ENCODE data around the gene RNF141. TPM values are rescaled to one million over a fixed set of nuclear protein-coding genes. Genes with fewer than 3 reads are reported as not detected.

RNF141 gene
- total RNA-seq, 1 experiment from 2014 or later, result 11.7 TPM

DNA sequence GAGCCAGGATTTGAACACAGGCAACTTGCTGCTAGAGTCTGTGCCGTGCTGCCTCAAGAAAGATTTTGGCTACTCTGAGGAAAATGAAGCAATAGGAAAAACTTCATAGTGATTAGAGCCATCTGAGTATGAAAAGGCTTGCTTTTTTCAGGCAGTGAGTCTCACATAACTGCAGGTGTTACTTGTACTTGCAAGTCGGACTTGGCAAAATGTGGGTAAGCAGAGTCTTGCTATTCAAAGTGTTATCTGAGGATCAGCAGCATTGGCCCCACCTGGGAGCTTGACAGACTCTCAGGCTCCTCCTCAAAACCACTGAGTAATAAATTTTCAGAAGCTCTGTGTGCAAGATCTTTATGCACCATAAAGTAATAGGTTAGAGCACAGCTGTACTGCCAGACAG, 18.1 kb downstream of the RNF141 start:
- DNase-seq (ENCODE audit: low spot score), result peak; percentile 30

DNA sequence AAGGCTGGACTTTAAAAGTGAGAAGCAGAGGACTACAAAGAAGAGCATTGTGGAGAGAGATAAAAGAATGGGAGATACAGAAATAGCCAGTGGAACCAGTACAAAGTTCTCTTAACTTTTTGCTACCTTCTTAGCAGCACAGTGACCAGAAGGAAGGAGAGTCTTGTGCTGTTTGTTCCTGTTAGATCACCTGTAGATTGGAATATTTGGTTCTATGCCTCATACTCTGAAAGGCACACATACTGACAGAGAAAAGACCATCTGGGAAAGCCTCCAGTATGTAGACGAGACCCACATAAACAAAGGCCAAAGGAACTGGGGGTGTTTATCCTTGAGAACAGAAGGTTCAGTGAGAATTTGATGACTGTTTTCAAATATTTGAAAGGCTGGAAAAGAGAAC, 18.7 kb downstream of the RNF141 start:
- no peak for DNase-seq (ENCODE audit: low spot score)

DNA sequence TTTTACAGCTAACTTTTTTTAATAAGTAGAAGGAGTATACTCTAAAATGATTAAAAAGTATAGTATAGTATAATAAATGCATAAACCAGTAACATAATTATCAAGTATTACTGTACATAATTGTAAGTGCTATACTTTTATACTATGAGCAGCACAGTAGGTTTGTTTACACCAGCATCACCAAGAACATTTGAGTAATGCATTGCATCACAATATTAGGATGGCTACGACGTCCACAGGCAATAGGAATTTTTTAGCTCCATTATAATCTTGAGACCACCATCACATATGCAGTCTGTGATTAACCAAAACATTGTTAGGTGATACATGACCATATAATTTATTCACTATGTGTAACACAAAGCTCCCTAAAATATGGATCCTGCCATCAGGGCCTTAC, 20.4 kb downstream of the RNF141 start:
- no peak for DNase-seq (ENCODE audit: low spot score)

DNA sequence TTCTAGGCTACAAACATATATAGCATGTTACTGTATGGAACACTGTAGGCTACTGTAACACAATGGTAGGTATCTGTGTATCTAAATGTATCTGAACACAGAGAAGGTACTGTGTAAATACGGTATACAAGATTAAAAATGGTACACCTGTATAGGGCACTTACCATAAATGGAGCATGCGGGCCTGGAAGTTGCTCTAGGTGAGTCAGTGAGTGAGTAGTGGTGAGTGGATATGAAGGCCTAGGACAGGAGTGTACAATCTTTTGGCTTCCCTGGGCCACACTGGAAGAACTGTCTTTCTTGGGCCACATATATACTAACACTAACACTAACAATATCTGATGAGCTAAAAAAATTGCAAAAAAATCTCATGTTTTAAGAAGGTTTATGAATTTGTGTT, 21.4 kb downstream of the RNF141 start:
- DNase-seq (ENCODE audit: low spot score), result no peak

DNA sequence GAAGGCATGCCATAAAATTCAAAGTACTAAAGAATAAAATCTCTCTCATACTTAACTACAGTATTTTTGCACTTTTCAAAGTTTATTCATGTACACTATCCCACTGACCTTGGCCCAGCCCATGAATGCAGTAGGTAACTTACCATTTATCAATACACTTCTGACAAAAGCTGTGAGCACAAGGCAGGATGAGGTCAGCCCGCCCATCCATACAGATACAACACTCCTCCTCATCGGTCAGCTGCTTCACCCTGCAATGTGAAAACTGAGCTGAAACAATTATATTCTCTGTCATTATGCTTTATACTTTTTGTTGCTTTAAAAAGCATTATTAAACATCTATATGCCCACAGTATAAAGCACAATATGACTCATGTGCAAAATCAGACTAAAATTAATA, 22.1 kb downstream of the RNF141 start:
- no peak for DNase-seq (ENCODE audit: low spot score)

DNA sequence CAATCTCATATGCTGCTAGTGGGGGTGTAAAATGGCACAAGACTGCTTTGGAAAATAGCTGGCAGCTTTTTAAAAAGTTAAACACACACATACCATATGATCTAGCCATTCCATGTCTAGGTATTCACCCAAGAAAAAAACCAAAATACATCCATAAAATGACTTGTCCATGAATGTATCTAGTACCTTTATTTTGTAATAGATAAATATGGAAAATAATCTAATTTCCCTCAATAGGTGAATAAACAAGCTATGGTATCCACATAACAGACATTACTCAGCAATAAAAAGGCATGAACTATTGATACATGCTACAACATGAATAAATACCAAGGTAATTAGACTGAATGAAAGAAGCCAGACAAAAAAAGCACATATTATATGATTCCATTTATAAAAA, 22.9 kb downstream of the RNF141 start:
- DNase-seq (ENCODE audit: low spot score), result no peak

DNA sequence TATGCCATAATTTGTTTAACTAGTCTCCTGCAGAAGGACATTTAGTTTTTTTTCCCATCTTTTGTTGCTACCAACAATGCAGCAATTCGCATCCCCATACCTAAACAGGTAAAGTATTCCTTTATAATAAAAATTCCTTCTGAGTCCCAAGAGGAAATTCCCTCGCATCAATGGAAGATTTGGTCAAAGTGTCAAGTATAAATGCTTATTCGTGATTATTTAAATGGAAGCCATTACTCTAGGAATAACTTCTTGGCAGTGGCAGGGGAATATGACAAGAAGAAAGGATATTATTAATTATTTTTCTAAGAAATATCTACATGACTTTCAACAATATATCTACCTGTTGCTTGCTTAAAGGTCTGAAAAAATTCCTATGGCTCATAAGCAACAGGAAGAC, 25.6 kb downstream of the RNF141 start:
- DNase-seq (ENCODE audit: low spot score), result no peak

DNA sequence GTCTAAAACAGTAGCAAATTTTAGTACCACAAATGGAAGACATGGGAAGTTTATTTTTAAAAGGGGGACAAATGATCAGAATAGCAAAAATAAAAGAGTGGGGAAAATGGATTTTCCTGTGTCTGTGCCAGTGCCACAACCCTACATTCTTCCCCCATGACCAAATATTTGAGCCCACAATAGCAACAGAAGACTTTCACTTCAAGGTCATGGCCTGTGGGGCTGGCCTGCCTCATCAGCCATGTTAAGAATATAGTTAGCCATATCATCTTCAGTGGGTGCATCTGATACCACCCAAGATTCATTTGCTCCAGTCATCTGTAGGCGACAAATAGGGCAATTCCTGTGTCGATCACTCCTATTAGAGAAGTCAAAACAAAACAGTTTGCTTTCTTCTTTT, 26.3 kb downstream of the RNF141 start:
- DNase-seq (ENCODE audit: low spot score), result no peak

DNA sequence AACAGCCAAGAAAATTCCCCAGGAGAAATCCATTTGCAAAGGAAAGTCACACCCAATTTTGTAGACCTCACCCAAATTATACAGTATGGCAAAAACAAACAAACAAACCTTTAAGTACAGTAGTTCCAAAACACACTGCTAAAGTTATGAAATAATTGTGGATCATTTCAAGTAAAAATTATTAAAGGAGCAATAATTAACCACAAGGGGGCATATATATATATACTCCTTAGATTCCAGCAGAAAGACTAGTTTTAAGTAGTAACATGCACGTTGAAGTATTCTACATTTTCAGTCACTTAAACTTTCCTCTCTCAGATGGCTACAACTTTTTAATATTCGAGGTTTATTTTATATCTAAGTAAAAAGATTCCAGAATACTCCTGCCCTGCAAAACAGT, 26.8 kb downstream of the RNF141 start:
- peak; percentile 42 for DNase-seq (ENCODE audit: low spot score)

DNA sequence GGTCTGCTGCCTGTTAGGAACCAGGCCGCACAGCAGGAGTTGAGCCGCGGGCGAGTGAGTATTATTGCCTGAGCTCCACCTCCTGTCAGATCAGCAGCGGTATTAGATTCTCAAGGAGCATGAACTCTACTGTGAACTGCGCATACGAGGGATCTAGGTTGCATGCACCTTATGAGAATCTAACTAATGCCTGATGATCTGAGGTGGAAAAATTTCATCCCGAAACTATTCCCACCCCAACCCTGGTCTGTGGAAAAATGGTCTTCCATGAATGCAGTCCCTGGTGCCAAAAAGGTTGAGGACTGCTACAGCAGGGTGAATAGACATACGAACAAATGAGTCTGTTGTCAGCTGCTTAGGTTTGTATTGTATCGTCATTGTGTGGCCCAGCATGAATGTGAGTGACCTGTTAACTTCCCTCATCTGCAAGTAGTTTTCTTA, 29.8 kb downstream of the RNF141 start:
- no peak for DNase-seq (ENCODE audit: low spot score)

DNA sequence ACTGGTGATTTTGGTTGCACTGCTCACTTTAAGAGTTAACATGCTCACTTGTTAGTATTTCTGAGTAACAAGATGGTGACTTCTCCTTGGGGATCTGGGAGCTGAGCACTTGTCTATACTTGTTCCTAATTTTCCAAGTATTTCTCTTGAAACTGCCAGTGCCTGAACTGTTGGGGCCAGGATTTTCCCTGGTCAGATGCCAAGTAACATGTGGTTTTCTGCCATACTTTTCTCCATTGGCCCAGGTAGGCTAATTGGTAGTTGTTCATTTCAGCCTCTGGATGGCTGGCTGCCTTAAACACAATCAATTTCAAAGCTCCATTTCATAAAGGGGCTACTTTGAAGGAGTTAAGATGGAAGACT, 35.0 kb downstream of the RNF141 start:
- DNase-seq (ENCODE audit: low spot score), result no peak

DNA sequence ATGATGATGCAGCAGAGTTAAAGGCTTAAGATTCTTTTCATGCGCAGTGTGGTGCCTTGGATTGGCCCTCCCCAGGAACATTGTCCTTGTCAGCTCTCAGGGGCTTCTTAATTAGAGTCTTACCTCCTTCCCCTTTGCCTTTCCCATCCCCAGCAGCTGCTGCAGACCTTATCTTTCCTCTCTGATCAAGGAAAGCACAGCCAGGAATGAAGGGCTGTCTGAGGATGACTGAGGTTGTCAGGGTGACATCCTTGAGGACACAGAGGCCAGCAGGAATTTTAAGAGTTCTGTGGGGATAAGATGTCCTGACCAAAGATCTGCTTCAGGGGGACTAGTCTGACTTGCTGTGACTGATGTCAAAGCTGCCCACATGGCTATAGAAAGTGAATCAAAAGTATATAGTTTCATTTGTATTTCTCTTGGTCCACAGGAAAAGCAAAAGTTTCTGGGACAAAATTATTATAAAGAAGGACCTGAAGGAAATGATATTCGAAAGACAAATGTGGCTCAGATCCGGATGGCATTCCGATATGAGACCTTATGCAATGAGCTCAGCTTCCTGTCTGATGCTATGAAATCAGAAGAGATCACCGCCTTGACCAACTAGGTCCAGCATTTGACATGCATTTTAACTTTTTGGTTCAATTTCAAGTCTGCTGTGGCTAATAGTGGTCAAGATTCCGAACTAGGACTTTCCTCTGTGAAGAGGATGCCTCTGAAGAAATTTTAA, 35.5 kb downstream of the RNF141 start:
- no peak for DNase-seq (ENCODE audit: low spot score)

DNA sequence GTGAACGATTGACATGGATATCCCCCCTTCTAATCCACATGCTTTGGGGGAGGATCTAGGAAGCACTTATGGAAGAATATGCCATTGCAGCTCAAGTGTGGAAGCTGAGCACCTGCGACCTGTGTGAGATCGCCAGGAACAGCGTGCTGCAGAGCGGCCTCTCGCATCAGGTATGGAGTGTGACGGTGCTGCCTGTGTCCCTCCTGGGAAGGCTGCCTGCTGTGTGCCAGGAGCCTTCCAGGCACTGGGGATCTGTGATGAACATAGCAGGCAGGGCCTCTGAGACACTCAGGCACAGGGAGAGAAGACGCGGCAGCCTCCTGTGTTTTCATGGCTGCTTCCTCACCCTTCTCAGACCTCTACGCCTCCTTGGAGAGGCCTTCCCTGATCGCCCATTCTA, 36.5 kb downstream of the RNF141 start:
- no peak for DNase-seq (ENCODE audit: low spot score)

DNA sequence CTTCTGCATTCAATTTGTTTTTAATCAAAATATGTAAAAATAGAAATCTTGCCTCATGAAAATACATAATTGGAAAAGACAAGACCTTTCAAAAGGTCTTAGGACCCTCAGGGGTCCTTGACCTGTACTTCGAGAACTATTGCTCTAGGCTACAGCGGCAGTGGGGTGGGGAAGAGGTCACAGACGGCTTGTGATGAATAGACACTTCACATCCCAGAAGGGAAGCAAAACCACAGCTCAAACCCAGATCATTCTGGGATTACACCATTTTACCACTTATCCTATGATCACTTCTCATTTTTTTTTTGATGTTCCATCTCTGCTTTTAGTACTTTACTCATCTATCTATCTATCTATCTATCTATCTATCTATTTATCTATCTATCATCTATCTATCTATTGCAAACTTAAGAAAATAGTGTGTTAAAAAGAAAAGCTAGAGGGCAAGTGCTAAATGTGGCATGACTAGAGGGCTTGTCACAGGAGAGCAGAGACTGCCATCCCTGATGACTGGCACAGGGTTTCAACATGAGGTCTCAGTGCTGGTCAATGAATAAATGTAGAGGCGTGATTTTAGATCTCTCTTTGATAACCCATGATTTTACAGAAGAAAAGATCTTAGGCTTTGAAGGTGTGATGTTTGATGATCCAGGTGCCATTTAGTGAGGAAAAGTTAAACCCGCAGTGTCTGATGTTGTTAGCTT, 37.1 kb downstream of the RNF141 start:
- DNase-seq (ENCODE audit: low spot score), result no peak

DNA sequence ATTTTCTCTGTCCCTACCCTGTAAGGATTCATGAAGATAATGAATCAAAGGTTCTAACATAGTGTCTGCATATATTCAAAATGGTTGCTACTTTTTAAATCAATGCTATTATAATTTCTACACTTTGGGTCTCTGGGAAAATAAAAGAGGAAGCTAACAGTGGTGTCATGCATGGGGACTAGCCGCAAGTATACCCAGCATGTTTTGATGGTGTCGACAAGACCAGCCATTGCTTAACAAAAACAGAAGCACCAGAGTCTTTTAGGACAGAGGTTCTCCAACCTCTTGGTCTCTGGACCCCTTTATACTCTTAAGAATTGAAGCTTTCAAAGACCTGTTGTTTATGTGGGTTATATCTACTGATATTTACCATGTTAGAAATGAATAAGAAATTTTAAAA, 37.8 kb downstream of the RNF141 start:
- DNase-seq (ENCODE audit: low spot score), result no peak

DNA sequence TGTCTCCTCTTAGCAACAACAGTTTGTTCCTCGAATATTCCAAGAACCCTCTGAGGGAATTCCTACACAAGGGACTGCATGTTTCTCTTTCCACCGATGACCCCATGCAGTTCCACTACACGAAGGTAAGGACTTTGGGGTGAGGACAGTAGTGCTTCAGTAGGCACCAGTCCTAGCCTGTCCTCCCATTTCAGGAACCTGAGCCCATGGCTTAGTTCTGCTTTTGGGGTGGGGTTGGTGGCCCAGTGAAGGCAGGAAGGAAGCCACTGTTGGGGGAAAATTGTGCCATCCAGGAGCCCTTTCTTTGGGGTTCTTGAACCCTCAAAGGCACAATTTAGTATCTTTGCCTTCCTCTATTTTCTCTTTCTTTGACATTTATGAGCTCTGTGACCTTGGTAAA, 38.2 kb downstream of the RNF141 start:
- DNase-seq (ENCODE audit: low spot score), result no peak

DNA sequence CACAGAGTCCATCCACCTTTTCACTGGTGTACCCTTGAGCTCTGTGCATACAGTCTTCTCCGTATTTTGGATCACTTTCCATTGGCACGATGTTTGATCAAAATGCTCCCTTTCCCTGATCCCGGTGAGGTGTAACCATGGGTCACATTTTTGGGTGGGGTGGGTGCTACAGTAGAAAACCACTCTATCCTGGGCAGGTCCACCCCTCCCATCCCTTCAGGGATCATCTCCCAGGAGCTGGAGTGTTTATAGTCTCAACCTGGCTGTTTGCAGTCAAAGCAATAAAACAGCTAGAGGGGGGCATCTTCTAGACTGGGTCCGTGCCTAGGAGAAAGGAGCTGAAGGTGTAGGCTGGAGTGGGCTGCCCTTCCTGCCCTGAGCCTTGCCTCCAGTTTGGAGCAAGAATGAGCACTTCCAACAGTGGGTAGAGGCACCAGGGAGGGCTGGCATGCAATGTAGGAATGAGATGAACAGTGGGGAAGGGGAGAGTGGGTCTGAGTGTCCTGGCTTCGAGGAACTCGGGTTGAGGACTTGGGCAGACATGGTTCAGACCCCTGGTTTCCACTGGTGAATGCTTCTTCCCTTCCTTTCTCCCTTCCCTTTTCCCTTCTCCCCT, 38.8 kb downstream of the RNF141 start:
- no peak for DNase-seq (ENCODE audit: low spot score)

DNA sequence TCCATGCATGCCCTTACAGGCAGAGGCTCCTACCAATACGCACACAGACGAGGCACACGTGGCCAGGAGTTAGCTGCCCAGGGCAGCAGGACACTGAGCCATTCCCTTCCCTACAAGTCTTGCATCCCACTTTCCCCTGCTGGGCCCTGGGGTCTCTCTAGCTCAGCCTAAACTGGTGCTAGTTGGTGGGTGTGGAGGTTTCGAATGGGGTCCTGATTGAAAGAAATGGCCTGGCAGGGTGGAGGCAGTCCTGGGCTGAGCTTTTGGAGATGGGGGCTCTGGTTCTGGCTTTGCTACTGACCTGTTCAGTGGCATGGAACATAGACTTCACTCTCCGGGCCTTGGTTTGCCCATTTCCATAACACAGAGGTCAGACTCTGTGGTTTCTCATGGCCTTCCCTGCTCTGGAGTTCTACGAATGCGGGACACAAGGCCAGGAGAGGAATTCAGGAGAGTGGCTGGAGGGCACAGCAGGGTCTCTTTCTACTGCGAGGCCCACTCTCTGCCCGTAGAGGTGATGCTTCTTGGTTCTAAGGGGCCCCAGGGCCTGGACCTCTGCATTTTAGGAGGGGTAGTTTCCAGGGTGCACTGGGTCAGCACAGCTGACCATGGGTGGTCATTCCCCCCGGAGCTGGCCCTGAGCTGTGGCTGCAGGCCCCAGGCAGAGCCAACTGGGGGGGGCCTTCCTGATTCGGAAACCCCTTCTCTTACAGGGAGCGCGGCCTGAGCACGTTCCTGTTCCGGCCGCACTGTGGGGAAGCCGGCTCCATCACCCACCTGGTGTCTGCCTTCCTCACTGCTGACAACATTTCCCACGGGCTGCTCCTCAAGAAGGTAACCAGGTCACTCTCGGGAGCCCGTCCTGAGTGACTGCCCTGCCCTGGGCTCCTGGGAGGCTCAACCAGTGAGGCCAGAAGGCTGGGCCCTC, 40.0 kb downstream of the RNF141 start:
- DNase-seq (ENCODE audit: low spot score), result no peak

DNA sequence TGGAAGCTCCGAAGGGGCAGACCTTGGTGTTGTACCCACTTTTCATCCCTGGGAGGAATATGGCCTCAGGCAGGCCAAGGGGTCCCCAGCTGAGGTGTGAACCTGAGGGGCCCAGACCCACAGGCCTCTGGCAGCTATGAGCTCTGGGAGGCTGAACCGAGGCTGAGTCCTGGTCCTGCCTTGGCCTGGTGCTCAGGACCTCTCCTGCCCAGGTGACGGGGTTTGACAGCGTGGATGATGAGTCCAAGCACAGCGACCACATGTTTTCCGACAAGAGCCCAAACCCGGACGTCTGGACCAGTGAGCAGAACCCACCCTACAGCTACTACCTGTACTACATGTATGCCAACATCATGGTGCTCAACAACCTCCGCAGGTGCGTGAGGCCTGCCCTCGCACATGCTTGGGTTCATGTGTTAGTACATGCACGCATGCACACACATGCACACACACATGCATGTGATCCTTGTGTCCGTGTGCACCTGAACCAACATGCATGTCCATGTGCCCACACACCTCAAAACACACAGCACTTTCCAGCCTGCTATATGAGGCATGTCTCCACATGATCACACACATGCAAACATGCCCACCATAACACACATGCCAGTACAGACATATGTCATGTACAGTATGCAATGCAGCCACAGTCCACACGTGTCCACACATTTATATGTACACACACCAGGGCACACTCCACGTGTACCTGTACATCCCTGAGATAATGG, 40.9 kb downstream of the RNF141 start:
- no peak for DNase-seq (ENCODE audit: low spot score)

DNA sequence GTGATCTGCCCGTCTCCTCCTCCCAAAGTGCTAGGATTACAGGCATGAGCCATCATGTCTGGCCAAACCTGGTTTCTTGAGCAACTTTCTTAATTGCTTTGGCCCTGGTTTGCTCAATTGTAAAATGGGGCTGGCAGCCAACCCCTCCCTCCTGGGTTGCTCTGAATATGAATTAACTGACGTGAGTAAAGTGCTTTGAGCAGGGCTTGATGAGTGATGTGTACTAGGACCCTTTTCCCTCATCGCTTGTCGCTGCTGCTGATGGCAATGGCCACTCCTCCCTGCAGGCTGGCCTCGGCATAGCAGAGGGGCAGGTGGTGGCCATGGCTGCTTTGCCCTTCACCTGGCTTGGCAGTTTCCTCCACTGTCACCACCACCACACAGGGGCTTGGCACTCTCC, 41.5 kb downstream of the RNF141 start:
- DNase-seq (ENCODE audit: low spot score), result no peak

All from HT-29 (cell line).